ENCODE data around the gene CCDC178.

CCDC178 gene

GRCh38 chr18:32909798-32910561 lies 530.5 kb downstream of the CCDC178 start:
- no peak for DNase-seq

DNA sequence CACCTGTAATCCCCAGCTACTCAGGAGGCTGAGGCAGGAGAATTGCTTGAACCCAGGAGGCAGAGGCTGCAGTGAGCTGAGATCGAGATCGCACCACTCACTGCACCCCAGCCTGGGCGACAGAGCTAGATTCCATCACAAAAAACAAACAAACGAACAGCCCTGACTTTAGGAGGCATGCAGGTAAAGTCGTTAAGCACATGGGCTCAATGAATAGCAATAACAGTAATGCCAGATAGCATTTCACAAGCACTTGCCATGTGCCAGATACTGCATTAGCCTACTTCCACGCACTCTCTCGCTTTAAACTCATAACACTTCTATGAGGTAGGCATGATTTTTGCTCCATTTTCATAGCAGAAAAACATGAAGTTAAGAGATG lies 532.1 kb downstream of the CCDC178 start:
- no peak for DNase-seq

DNA sequence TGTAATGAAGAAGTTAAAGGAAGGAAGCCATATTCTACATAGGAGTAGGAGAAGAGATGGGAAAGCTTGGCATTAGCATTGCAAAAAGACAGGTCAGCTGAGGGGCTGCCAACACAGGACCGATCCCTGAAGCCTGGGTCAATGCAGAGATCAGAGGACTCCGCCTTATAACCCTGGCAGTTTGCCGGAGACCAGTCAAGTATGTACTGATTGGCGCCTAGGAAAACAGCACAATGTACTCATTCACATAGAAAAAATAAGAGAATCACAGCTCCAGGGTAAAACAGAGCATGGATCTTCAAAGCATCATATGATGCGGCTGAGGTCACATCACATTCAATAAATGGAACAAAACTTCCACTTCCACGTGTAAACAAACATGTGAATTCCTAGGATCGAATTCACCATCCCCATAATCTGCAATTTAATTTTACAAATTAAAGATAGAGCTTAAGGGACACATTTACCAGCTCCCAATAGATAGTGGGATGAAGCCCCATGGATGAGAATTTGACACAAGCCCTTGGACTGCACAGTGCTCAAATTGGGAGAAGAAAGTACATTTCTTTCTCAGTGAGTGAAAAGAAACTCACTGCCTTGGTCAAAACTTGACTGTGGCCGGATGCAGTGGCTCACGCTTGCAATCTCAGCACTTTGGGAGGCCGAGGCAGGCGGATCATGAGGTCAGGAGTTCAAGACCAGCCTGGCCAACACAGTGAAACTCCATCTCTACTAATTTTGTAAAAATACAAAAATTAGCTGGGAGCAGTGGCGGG lies 532.7 kb downstream of the CCDC178 start:
- no peak for DNase-seq

- no peak for DNase-seq
Measured at GRCh38 chr18:32907311-32907585, 533.3 kb downstream of the CCDC178 start.

DNA sequence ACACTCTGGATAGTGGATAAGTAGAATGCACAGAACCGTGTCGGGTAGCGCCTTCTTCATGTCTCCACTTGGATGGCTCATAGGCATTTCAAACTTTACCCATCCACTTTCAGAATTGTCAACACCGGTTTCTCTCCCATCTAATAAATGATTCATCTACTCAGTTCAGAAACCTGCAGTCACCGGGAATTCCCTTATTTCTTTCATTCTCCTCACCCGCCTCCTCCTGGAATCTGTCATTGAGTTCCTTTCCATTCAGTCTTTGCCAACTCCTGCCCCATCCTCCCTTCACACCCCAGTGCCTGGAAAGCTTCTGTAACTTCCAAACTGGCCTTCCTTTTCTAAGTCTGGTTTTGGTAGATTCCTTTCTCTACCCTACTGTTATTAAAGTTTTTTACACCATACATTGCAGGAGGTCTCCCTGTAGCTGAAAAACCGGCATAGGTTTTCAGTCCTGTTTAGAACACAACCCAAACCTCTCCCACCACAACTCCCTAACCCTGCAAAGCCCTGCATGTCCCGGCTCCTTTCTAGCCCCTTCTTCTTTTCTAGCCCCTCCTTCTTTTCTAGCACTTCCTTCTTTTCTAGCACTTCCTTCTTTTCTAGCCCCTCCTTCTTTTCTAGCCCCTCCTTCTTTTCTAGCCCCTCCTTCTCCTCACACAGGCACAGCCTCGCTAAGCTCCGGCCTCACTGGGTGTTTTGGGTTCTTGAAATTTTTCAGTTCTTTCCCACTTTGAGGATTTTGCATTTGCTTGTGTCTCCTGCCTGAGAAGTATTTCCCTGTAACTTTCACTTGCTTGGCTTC lies 533.8 kb downstream of the CCDC178 start:
- DNase-seq: no peak

DNA sequence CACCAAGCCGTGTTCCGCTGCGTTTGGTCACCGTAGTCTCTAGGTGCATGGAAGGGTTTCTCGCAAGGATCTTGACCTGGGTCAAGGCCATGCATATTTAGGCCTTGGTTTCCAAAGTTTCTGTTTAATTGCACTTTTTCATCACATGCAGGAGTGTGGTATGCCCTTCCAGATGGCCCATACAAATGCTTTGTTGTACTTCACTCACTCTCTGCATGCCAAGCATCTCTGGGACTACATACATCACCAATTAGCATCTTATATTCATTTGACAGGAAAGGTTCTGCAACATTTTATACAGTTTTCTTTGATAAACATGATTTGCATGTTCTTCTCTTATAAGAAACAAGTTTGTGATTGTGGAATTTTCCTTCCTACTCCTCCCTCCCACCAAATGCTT lies 534.9 kb downstream of the CCDC178 start:
- DNase-seq: no peak

DNA sequence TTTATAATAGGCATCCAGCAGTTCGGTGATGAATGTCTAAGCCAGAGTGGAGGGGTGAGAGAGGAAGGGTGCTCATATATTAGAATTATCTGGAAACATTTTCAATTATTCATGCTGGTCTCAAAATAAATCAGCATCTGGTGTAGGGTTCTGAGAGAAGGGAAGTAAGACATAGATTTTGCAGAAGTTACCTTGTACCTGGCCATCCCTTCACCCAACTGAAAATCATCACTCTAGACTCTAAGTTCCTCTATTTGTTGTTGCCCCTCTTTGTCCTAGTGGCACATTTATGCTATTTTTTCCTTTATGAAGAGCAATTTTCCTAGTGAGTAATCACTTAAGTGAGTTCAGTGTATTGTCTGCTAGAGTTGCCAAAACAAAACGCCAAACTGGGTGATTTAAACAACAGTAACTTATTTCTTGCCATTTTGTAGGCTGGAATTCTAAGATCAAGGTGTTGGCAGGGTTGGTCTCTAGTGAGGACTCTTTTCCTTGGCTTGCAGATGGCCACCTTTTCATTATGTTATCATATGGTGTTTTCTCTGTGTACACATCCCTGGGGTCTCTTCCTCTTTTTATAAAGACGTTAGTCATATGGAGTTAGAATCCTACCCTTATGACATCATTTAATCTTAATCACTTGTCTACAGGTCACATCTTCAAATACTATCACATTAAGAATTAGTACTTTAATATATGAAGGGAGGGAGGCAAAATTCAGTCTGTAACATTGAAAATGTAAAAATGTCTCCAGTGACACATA lies 537.8 kb downstream of the CCDC178 start:
- DNase-seq: no peak

DNA sequence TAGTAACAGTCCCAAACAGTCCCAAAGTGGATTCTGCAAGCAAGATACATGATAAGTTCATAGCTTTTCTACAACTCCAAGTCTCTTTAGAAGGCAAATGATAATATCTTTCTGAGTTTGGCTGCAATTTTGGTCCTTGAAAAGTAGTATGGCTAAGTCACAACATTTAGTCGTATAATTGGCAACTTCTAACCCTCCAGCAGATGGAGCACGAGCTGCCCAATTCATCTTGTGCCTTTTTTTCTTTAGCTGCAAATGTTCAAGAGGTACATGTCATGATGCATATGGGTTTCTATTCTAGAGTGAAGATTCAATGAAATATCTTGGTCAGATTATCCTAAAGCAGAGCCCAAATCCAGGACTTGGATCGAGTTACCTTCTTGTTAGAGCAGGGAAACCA lies 540.7 kb downstream of the CCDC178 start:
- no peak for DNase-seq

DNA sequence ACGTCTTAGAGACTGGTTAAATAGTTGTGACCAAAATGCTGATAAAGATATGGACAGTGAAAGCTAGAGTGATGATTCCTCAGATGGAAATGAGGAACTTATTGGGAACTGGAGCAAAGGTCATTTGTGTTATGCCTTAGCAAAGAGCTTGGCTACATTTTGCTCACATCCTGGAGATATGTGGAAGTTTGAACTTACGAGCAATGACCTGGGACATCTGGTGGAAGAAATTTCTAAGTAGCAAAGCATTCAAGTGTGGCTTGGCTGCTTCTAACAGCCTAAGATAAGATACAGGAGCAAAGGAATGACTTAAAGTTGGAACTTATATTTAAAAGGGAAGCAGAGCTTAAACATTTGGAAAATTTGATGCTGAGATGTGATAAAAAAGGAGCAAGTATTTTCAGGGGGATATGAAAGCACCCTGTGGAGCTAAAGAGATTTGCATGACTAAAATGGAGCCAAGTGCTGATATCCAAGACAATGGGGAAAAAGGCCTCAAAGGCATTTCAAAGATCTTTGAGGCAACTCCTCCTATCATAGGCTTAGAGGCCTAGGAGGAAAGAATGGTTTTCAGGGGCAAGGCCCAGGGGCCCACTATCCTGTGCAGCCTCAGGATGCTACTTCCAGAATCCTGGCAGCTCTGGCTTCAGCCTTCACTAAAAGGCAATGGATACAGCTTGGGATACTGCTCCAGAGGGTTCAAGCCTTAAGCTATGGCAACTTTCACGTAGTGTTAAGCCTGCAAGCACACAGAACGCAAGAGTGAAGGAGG lies 543.6 kb downstream of the CCDC178 start:
- DNase-seq: no peak

DNA sequence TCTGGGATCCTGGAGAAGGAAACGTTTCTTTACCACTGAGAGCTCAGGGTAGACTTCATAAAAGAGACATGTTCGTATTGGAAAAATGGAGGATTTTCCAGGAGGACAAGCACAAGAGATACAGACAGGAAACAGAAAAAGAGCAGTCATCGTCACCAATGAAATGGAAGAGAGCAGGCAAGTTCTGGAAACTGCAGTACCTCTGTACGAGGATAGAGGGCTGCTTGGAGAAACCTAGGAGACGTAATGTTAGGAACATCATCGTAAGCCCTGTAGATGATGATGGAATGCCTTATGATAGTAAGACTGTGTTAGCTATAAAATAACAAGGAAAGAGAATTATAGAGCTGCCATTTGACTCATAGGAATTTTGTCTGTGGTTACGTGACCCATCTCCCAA lies 546.6 kb downstream of the CCDC178 start:
- no peak for DNase-seq

- DNase-seq: no peak
Measured at GRCh38 chr18:32891797-32892196, 548.7 kb downstream of the CCDC178 start.

GRCh38 chr18:32891130-32891529 lies 549.4 kb downstream of the CCDC178 start:
- no peak for DNase-seq

DNA sequence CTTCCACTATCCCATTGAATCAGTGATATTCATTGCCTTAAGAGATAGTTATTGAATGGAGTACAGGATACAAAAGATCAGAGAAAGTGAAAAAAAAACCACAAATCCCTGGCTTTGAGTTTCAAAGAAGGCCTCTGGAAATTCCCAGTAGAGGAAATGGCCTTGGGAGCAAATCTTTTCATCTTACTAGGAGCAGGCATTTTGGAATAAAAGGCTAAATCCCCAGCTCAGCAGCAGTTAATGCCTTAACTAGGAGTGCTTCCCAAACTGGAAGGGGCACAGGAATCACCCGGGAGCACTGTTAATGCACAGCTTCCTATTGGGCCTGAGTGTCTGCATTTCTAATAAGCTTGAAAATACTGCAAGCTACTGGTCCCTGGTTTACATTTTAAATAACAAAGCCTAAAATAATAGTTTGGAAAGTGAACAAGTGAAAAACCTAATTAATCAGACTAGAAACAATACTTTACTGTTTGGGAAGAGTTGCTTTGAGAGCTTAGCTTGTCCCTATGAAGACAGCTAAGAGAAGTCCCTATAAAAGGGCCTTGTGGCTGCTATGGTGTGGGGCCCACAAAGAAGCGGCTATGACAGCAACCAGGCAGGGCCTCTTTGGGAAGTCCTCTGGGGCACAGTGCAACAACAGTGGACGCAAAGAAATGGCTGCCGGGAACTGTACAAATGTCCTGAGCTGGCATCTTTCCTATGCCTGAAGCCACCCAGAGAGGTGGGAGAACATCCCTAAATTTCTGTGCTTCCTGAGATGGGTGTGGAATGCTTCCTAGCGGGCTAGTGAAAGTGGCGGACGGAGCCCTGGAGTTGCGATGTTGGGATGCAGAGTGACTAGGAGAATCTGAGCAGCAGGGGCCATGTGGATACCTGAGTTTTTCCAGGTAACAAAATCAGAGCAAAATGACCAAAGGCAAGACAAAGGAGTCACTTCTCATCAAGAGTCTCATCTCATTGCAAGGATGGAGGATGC lies 550.6 kb downstream of the CCDC178 start:
- DNase-seq: no peak

- DNase-seq: no peak
Measured at GRCh38 chr18:32888306-32888705, 552.2 kb downstream of the CCDC178 start.
